OCI-LY1 (cell line): Measurements from ENCODE around the gene ZNRF3.

Experiments
- H2AFZ ChIP-seq: fragments of 200-600 bp; sonication (generic), shearing (Covaris generic); 2 replicates; pipeline ENCODE4 v1.6.0; 2014; ENCODE audit warnings: antibody characterized with exemption, mild to moderate bottlenecking, low read length
- H3F3A ChIP-seq: fragments of 200-600 bp; sonication (generic), shearing (Covaris generic); 2 replicates; pipeline ENCODE4 v1.6.0; 2014; ENCODE audit warnings: mild to moderate bottlenecking, antibody characterized with exemption, low read length, moderate library complexity; ENCODE audit not compliant: insufficient read depth
- H3K27ac ChIP-seq: fragments of 200-600 bp; sonication (generic); 2 replicates; pipeline ENCODE4 v1.5.1; 2014; ENCODE audit warnings: low read length, mixed run types, mild to moderate bottlenecking, low read depth; ENCODE audit not compliant: poor library complexity, severe bottlenecking
- H3K27me3 ChIP-seq: fragments of 200-600 bp; sonication (generic); 2 replicates; pipeline ENCODE4 v1.6.0; 2014; ENCODE audit warnings: antibody characterized with exemption, mild to moderate bottlenecking, low read length, moderate library complexity; ENCODE audit not compliant: insufficient read depth
- H3K36me3 ChIP-seq: fragments of 200-600 bp; sonication (generic); 2 replicates; pipeline ENCODE4 v1.6.1; 2014; ENCODE audit warnings: mild to moderate bottlenecking, antibody characterized with exemption, low read length, moderate library complexity, mixed read lengths; ENCODE audit not compliant: insufficient read depth
- H3K4me1 ChIP-seq: fragments of 200-600 bp; sonication (generic); 2 replicates; pipeline ENCODE4 v1.5.1; 2014; ENCODE audit warnings: mild to moderate bottlenecking, low read length, moderate library complexity; ENCODE audit not compliant: insufficient read depth, severe bottlenecking
- H3K4me2 ChIP-seq: fragments of 200-600 bp; sonication (generic), shearing (Covaris generic); 2 replicates; pipeline ENCODE4 v1.6.1; 2014; ENCODE audit warnings: low read length
- H3K4me3 ChIP-seq: fragments of 200-600 bp; sonication (generic); 2 replicates; pipeline ENCODE4 v1.5.1; 2014; ENCODE audit warnings: low read length, low read depth, mild to moderate bottlenecking, mixed read lengths; ENCODE audit not compliant: poor library complexity, severe bottlenecking
- H3K79me2 ChIP-seq: fragments of 200-600 bp; shearing (Covaris generic); 2 replicates; pipeline ENCODE4 v1.6.1; 2016; ENCODE audit warnings: mixed run types, low read length, mixed read lengths; ENCODE audit not compliant: insufficient read depth
- H3K9ac ChIP-seq: fragments of 200-600 bp; sonication (generic), shearing (Covaris generic); 2 replicates; pipeline ENCODE4 v1.6.1; 2014; ENCODE audit warnings: mild to moderate bottlenecking, low read length, mixed read lengths
- H3K9me2 ChIP-seq: fragments of 200-600 bp; sonication (generic), shearing (Covaris generic); 2 replicates; pipeline ENCODE4 v1.6.1; 2014; ENCODE audit warnings: low read depth, mild to moderate bottlenecking, low read length, mixed read lengths
- H3K9me3 ChIP-seq: fragments of 200-600 bp; shearing (Covaris generic); 2 replicates; pipeline ENCODE4 v1.6.1; 2014; ENCODE audit warnings: low read length, mixed read lengths
- H4K20me1 ChIP-seq: fragments of 200-600 bp; sonication (generic), shearing (Covaris generic); 2 replicates; pipeline ENCODE4 v1.6.0; 2016; ENCODE audit warnings: mild to moderate bottlenecking, low read length; ENCODE audit not compliant: insufficient read depth
- EZH2 ChIP-seq: fragments of 200-600 bp; sonication (generic), shearing (Covaris generic); IDR thresholded peaks from 2 replicates; pipeline ENCODE4 v1.8.0; 2017; ENCODE audit warnings: borderline replicate concordance, mixed run types, mild to moderate bottlenecking, antibody characterized with exemption, low read length, moderate library complexity, mixed read lengths
- TF ChIP-seq, protein P1 (sequence below): fragments of 200-600 bp; sonication (generic), shearing (Covaris generic); IDR thresholded peaks from 2 replicates; pipeline ENCODE4 v1.5.1; 2017; ENCODE audit warnings: mild to moderate bottlenecking, antibody characterized with exemption, low read length, moderate library complexity, mixed read lengths

ZNRF3 gene

DNA sequence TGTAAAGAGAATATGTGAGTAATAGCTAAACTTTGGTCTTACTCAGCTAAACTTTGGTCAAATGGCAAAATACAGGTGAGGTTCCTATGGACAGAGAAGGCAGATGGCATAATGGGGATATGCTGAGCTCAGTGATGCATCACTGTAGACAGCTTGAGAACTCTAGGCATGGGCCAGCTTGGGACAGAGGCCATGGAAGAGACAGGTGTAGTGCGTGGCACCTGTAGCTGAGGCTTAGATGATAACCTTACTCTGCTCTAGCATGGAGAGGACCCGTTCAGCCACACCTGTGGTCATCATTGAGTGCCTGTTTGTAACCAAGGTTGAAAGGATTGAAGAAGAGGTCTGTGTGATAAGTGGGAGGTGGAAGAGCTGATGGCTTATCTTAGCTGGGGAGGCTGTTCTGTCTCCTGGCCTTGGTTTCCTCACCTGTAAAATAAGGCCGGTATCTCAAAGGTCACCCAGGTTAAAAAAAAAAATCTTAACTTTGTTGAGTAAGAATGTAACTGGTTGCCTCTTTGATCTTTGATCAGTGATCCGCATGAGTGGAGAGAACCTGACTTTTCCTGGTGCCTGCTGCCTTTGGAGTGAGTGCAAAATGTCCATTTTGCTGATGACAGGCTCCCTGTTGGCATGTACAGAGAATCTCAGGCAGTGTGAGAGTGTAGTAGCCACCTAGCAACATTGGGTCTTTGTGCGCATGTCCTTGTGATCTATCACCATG, 48.6 kb downstream of the ZNRF3 start:
- no peaks in the 10 kb centered on the region for H3K9me2 ChIP-seq
- H3K4me2 ChIP-seq, result no peak overlapping the region
- no peak overlapping the region for H2AFZ ChIP-seq
- no peak overlapping the region for H3K27ac ChIP-seq
- no peaks in the 10 kb centered on the region for H3K36me3 ChIP-seq
- H3K9me3 ChIP-seq, result no peaks in the 10 kb centered on the region
- no peaks in the 10 kb centered on the region for H3F3A ChIP-seq
- no peaks in the 10 kb centered on the region for H3K79me2 ChIP-seq
- peaks cover 9% of the 10 kb centered on the region for H3K4me1 ChIP-seq
- no peak overlapping the region for H3K9ac ChIP-seq
- TF ChIP-seq EZH2, result no peak
- TF ChIP-seq, protein P1, sequence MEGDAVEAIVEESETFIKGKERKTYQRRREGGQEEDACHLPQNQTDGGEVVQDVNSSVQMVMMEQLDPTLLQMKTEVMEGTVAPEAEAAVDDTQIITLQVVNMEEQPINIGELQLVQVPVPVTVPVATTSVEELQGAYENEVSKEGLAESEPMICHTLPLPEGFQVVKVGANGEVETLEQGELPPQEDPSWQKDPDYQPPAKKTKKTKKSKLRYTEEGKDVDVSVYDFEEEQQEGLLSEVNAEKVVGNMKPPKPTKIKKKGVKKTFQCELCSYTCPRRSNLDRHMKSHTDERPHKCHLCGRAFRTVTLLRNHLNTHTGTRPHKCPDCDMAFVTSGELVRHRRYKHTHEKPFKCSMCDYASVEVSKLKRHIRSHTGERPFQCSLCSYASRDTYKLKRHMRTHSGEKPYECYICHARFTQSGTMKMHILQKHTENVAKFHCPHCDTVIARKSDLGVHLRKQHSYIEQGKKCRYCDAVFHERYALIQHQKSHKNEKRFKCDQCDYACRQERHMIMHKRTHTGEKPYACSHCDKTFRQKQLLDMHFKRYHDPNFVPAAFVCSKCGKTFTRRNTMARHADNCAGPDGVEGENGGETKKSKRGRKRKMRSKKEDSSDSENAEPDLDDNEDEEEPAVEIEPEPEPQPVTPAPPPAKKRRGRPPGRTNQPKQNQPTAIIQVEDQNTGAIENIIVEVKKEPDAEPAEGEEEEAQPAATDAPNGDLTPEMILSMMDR, result no peak
- H3K4me3 ChIP-seq, result no peak overlapping the region
- no peaks in the 10 kb centered on the region for H4K20me1 ChIP-seq
- no peaks in the 10 kb centered on the region for H3K27me3 ChIP-seq

DNA sequence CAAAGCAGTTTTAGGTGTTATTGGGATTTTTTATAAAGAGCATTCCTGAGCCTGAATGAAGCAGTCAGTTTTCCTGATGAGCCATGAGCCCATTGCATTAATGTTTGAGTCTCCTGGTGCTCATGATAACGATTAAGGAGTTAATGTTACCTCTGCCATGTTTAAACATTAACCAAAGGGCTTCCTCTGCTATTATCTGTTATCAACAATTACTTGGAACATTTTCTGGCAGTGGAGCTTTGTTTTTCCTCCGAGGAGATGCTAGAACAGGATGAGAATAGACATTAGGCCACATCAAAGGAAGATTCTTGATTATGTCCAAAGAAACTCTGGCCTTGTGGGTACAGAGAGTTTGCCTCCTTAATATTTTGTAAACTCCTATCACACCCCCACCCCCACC, 49.9 kb downstream of the ZNRF3 start:
- H3K4me1 ChIP-seq, result peaks cover 9% of the 10 kb centered on the region
- H3F3A ChIP-seq, result no peaks in the 10 kb centered on the region
- H3K27me3 ChIP-seq, result no peaks in the 10 kb centered on the region
- H2AFZ ChIP-seq, result no peak overlapping the region
- TF ChIP-seq, protein P1, result no peak
- no peak for TF ChIP-seq EZH2
- H3K9ac ChIP-seq, result no peak overlapping the region
- no peaks in the 10 kb centered on the region for H4K20me1 ChIP-seq
- H3K9me2 ChIP-seq, result no peaks in the 10 kb centered on the region
- H3K27ac ChIP-seq, result no peak overlapping the region
- H3K4me3 ChIP-seq, result no peak overlapping the region
- no peaks in the 10 kb centered on the region for H3K9me3 ChIP-seq
- H3K79me2 ChIP-seq, result no peaks in the 10 kb centered on the region
- no peaks in the 10 kb centered on the region for H3K36me3 ChIP-seq
- no peak overlapping the region for H3K4me2 ChIP-seq

DNA sequence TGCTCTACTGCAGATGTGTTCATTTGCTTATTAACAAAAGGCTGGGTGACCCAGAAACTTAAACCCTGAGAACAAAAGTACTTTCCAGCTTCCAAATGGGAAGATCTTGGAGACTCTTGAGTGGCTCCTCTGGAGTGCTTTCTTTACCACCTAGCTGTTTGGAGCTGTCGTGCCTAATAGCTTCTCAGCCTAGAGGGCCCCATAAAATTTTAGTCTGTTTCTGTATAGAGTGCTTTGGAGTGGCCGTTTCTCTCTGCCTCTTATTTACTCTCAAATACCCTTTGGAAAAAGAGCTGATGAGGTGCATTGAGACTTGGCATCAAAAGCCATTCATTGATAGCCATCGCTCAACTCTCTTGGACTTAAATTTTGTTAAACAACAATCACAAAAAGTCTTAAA, 50.7 kb downstream of the ZNRF3 start:
- H3K4me1 ChIP-seq, result peaks cover 9% of the 10 kb centered on the region
- no peaks in the 10 kb centered on the region for H3K27me3 ChIP-seq
- H3K4me2 ChIP-seq, result no peak overlapping the region
- H3K79me2 ChIP-seq, result no peaks in the 10 kb centered on the region
- TF ChIP-seq, protein P1, result no peak
- TF ChIP-seq EZH2, result no peak
- H3K27ac ChIP-seq, result no peak overlapping the region
- no peak overlapping the region for H2AFZ ChIP-seq
- no peak overlapping the region for H3K4me3 ChIP-seq
- no peaks in the 10 kb centered on the region for H3K9me3 ChIP-seq
- H3F3A ChIP-seq, result no peaks in the 10 kb centered on the region
- no peaks in the 10 kb centered on the region for H3K9me2 ChIP-seq
- H3K36me3 ChIP-seq, result no peaks in the 10 kb centered on the region
- H3K9ac ChIP-seq, result no peak overlapping the region
- no peaks in the 10 kb centered on the region for H4K20me1 ChIP-seq
